ENCODE data around the gene SORCS2.

DNA sequence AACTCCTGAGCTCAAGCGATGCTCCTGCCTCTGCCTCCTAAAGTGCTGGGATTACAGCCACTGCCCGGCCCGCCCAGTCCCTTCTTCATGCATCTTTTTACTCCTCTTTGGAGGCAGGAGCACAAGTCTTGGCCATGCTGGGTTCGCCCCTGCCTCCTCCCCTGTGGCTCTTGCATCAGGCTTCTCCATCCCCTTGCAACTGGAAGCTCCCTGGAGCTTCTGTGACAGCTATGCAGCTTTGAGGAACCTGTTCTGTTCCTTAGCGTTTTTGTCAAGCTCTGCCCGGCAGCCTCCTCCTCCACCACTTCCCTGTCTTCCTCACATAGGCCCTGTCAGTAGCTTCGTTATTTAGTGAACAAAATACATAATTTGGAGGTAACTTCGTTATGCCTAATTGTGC is 168.5 kb downstream of the SORCS2 start:
- TF ChIP-seq POLR2AphosphoS5 (IDR thresholded peaks at IDR 0.05; ENCODE audit: low read depth, low read length) (no peak), TAF1 (IDR thresholded peaks at IDR 0.05; ENCODE audit: borderline replicate concordance, insufficient read depth, low read length) (no peak)

All from PFSK-1 (cell line).